Measurements from ENCODE around the gene ABCC3.
A peak's percentile ranks its signal among the peaks of the same experiment; 100 is the strongest.
"Not testable (repeated sequence)": the region's sequence is repeated elsewhere in the genome, so short reads cannot be mapped to it uniquely, and the experiment has no call there.

ABCC3 gene

DNA sequence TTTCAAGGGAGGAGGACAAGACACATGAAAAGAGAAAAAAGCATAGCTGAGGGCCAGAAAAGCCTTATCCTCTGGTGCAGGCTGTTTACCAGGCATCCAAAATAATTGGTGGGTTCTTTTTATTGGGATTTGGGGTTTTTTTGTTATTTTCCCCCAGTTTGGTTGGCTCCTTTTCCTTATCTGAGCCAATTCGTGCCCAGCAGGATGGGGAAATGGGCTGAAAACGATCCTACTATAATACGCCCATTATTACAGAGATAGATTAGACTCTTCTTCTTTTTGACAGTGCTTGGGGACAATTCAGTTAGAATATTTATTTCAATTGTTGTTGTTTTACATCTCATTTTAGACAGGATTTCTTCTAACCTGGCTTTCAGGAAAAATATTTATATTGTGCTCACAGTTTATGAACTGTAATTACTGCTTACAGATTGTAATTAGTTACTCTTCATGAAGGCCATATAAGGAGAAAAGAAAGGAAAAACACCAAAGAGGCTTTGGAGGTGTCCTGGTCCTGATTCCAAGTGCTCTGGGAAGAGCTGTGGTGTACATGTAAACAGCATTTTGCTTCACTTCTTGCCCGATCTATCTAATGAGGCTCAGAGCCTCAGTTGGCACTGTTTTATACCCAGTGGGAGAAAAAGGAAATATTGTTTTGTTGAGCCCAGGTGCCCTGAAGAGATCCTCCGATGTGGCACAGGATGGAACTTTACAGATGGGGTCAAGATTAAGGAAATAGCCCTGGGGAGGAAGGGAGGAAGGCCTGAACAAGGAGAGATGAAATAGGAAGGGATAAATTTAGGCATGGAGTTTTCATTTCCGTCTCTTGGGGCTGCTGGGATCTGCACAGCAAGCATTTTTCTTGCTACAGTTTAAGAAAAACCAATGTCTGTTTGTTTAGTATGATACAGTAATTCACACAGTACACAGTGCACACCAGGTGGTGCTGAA is 73.6 kb downstream of the ABCC3 start:
- TF ChIP-seq, protein P1, sequence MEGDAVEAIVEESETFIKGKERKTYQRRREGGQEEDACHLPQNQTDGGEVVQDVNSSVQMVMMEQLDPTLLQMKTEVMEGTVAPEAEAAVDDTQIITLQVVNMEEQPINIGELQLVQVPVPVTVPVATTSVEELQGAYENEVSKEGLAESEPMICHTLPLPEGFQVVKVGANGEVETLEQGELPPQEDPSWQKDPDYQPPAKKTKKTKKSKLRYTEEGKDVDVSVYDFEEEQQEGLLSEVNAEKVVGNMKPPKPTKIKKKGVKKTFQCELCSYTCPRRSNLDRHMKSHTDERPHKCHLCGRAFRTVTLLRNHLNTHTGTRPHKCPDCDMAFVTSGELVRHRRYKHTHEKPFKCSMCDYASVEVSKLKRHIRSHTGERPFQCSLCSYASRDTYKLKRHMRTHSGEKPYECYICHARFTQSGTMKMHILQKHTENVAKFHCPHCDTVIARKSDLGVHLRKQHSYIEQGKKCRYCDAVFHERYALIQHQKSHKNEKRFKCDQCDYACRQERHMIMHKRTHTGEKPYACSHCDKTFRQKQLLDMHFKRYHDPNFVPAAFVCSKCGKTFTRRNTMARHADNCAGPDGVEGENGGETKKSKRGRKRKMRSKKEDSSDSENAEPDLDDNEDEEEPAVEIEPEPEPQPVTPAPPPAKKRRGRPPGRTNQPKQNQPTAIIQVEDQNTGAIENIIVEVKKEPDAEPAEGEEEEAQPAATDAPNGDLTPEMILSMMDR (IDR thresholded peaks at IDR 0.05; ENCODE audit: control insufficient read depth, extremely low read depth, insufficient read depth): peak; percentile 17; the same call in 1 of the 2 replicates
- H3K4me3 ChIP-seq (ENCODE audit: low read depth, low read length): peak overlapping the region; percentile 70
- DNase-seq (ENCODE audit: low read depth): peak; percentile 42

DNA sequence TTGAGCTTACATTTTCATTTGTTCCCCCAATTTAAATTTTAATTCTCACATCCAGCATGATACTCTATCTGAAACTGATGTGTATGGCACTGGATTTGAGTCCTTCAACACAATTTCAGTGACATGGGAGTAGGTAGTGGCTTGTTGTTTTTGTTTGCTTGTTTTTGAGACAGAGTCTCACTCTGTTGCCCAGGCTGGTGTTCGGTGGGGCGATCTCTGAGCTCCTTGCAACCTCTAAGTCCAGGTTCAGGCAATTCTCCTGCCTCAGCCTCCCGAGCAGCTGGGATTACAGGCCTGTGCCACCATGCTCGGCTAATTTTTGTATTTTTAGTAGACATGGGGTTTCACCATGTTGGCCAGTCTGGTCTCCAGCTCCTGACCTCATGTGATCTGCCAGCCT is 74.4 kb downstream of the ABCC3 start:
- H3K4me3 ChIP-seq (ENCODE audit: low read depth, low read length): peak overlapping the region; percentile 70
- DNase-seq (ENCODE audit: low read depth): not testable (repeated sequence)

DNA sequence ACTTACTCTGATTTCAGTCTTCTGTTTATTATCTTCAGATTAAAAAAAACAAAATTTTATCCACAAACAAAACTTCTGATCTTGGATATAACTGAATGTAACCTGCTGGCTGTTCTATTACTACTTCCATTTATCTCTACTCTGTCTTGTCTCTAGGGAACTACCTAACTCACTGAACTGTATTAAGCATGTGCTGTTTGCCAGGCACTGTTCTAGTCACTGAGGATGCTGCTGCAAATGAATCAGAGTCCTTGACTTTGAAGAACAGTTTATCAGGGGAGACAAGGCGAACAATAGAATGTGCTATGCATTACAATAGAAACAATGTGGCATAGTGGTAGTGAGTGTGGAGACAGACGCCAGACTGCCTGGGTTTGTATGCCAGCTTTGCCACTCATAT is 75.3 kb downstream of the ABCC3 start:
- TF ChIP-seq, protein P1 (IDR thresholded peaks at IDR 0.05; ENCODE audit: control insufficient read depth, extremely low read depth, insufficient read depth): no peak
- DNase-seq (ENCODE audit: low read depth): no peak
- H3K4me3 ChIP-seq (ENCODE audit: low read depth, low read length): no peak overlapping the region

DNA sequence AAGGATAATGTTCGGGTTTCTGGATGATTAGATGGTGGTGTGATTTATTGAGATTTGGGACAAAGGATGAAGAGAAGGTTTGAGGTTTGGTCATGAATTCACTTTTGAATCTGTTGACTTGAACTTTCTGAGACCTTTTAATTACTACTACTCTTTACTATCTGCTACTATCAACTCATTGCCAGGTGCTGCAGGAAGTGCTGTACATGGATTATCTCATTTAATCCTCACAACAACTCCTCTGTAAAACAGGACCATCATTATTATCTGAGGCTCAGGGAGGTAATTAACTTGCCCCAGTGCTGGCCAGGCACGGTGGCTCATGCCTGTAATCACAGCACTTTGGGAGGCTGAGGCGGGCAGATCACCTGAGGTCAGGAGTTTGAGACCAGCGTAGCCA is 76.0 kb downstream of the ABCC3 start:
- TF ChIP-seq, protein P1 (IDR thresholded peaks at IDR 0.05; ENCODE audit: control insufficient read depth, extremely low read depth, insufficient read depth): no peak
- DNase-seq (ENCODE audit: low read depth): no peak
- no peak overlapping the region for H3K4me3 ChIP-seq (ENCODE audit: low read depth, low read length)

DNA sequence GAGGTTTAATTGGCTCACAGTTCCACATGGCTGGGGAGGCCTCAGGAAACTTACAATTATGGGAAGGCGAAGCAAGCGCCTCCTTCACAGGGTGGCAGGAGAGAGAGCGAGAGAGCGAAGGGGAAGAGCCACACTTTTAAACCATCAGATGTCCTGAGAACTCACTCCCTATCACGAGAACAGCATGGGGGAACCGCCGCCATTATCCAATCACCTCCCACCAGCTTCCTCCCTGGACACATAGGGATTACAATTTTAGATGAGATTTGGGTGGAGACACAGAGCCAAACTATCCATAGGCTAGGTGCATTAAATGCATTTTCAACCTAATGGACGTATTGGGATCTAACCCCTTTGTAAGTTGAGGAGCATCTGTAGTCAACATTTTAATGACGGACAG is 78.0 kb downstream of the ABCC3 start:
- TF ChIP-seq, protein P1 (IDR thresholded peaks at IDR 0.05; ENCODE audit: control insufficient read depth, extremely low read depth, insufficient read depth): no peak
- no peak for DNase-seq (ENCODE audit: low read depth)
- no peak overlapping the region for H3K4me3 ChIP-seq (ENCODE audit: low read depth, low read length)

DNA sequence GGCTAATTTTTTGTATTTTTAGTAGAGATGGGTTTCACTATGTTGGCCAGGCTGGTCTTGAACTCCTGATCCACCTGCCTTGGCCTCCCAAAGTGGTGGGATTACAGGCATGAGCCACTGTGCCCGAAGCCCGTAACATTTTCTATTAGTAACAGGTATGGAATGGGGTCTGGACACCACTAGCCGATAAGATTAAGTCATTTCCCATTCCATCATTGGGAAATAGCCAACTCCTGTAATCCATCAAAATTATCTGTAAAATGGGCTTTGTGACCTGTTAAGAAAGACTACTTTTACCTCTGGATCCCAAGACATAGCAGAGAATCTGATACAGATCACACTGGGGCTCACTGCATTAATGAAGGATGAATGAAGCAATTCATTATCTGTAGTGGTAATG is 80.8 kb downstream of the ABCC3 start:
- DNase-seq (ENCODE audit: low read depth): no peak
- H3K4me3 ChIP-seq (ENCODE audit: low read depth, low read length): no peak overlapping the region
- TF ChIP-seq, protein P1 (IDR thresholded peaks at IDR 0.05; ENCODE audit: control insufficient read depth, extremely low read depth, insufficient read depth): no peak

DNA sequence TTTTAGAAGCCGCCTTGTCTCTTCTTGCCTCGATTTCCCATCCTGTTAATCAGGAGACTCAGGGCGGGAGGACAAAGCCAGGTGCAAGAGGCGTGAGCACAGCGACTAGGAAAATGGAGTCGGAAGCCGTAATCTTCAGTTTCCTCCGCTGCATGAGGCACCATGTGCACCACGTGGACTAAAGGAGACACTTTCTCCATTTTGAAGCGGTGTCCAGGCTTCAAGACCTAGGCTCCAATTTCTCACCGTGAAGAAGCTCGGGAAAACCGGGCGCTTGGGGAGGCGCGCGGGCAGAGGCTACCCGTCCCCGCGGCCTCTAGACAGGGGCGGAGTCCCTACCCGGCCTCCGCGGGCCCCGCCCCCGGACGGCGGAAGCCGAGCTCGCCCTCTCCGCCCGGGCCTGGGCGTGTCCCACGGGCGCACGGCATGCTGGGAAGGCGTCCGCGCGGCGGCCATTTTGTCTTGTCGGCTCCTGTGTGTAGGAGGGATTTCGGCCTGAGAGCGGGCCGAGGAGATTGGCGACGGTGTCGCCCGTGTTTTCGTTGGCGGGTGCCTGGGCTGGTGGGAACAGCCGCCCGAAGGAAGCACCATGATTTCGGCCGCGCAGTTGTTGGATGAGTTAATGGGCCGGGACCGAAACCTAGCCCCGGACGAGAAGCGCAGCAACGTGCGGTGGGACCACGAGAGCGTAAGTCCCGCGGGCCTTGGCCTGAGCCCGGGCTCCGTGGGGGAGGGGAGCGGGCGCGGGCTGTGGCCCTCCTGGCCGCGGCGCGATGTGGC is 84.7 kb downstream of the ABCC3 start, which contains the start of gene LUC7L3:
Gene LUC7L3 (plus strand): TSS at position 460 of the 780 bp plus-strand sequence. CDS start 130 bp downstream, at position 590.
- DNase-seq (ENCODE audit: low read depth): peak; percentile 75
- TF ChIP-seq, protein P1 (IDR thresholded peaks at IDR 0.05; ENCODE audit: control insufficient read depth, extremely low read depth, insufficient read depth): no peak

More for the DNA sequence above, 84.7 kb downstream of the ABCC3 start, which contains the start of gene LUC7L3:
- peak within 1 kb of the TSS; percentile 99 for H3K4me3 ChIP-seq (ENCODE audit: low read depth, low read length)

Measured in LNCaP clone FGC (cell line).